ENCODE measurements around the gene PRMT2.

GRCh38 chr21:46619846-46620245, 15.6 kb upstream of the PRMT2 start:
- TF ChIP-seq EZH2 (IDR thresholded peaks at IDR 0.05; ENCODE audit: borderline replicate concordance, low read depth, low read length, poor library complexity, severe bottlenecking), result no peak
- TF ChIP-seq, protein P1, sequence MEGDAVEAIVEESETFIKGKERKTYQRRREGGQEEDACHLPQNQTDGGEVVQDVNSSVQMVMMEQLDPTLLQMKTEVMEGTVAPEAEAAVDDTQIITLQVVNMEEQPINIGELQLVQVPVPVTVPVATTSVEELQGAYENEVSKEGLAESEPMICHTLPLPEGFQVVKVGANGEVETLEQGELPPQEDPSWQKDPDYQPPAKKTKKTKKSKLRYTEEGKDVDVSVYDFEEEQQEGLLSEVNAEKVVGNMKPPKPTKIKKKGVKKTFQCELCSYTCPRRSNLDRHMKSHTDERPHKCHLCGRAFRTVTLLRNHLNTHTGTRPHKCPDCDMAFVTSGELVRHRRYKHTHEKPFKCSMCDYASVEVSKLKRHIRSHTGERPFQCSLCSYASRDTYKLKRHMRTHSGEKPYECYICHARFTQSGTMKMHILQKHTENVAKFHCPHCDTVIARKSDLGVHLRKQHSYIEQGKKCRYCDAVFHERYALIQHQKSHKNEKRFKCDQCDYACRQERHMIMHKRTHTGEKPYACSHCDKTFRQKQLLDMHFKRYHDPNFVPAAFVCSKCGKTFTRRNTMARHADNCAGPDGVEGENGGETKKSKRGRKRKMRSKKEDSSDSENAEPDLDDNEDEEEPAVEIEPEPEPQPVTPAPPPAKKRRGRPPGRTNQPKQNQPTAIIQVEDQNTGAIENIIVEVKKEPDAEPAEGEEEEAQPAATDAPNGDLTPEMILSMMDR (conservative IDR thresholded peaks at IDR 0.05; ENCODE audit: low read depth, low read length), result no peak
